ENCODE data around the gene PIAS1.

Gene PIAS1

DNA sequence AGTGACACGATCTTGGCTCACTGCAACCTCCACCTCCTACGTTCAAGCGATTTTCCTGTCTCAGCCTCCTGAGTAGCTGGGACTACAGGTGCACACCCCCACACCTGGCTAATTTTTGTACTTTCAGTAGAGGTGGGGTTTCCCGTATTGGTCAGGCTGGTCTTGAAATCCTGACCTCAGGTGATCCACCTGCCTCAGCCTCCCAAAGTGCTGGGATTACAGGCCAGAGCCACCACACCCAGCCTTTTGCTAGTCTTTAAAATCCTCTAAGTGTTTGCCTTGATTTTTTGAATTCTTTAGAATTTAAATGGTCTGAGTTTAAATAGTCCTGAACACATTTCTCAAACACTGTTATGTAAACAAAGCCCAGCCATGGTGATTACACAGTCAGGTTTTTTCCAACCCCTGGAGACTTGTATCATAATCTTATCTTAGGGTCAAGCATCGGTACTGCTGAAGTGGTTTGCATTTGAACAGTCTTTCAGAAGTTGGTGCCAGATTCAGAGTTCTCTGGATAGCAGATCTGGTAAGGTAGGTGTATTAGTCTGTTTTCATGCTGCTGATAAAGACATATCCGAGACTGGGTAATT is 28.2 kb upstream of the PIAS1 start:
- FAIRE-seq (no peak), DNase-seq (ENCODE audit: insufficient read length, low spot score) (no peak)
- TF ChIP-seq POLR2A (IDR thresholded peaks at IDR 0.05; ENCODE audit: low read depth, low read length) = no peak

- DNase-seq (ENCODE audit: insufficient read length, low spot score) = no peak
- FAIRE-seq = no peak
- no peak for TF ChIP-seq POLR2A (IDR thresholded peaks at IDR 0.05; ENCODE audit: low read depth, low read length)
These were observed 26.7 kb upstream of the PIAS1 start for GRCh38 chr15:68027388-68027787.

- DNase-seq (ENCODE audit: insufficient read length, low spot score) = no peak
- no peak for TF ChIP-seq POLR2A (IDR thresholded peaks at IDR 0.05; ENCODE audit: low read depth, low read length)
- no peak for FAIRE-seq
These were observed 25.8 kb upstream of the PIAS1 start for GRCh38 chr15:68028137-68028887.

- DNase-seq (ENCODE audit: insufficient read length, low spot score) (no peak), FAIRE-seq (no peak)
- TF ChIP-seq POLR2A (IDR thresholded peaks at IDR 0.05; ENCODE audit: low read depth, low read length) = no peak
These were observed 25.3 kb upstream of the PIAS1 start for GRCh38 chr15:68028888-68029207.

GRCh38 chr15:68029959-68030358 is 24.2 kb upstream of the PIAS1 start:
- no peak for DNase-seq (ENCODE audit: insufficient read length, low spot score)
- no peak for FAIRE-seq
- TF ChIP-seq POLR2A (IDR thresholded peaks at IDR 0.05; ENCODE audit: low read depth, low read length) = no peak

- DNase-seq (ENCODE audit: insufficient read length, low spot score) (no peak), FAIRE-seq (no peak)
- no peak for TF ChIP-seq POLR2A (IDR thresholded peaks at IDR 0.05; ENCODE audit: low read depth, low read length)
These were observed 22.7 kb upstream of the PIAS1 start for GRCh38 chr15:68031404-68031803.

GRCh38 chr15:68032672-68033071 is 21.4 kb upstream of the PIAS1 start:
- FAIRE-seq = no peak
- TF ChIP-seq POLR2A (IDR thresholded peaks at IDR 0.05; ENCODE audit: low read depth, low read length) = no peak
- no peak for DNase-seq (ENCODE audit: insufficient read length, low spot score)

DNA sequence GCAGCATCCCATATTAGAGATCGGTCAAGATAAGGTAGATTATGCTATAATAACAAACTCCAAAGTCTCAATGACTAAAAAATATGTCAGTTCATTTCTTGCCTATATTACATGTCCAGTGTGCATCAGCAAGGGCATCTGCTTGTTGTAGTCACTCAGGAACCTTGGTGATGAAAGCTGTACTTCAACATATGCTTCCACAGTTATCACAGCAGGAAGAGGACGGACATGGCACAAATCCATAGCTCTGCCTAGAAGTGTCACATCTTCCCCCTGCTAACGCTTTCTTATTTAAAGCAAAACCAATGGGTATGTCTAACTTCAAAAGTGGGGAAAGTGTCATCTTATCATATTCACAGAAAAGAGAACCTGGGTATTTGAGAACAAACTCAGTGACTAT is 20.0 kb upstream of the PIAS1 start:
- FAIRE-seq (no peak), DNase-seq (ENCODE audit: insufficient read length, low spot score) (no peak)
- TF ChIP-seq POLR2A (IDR thresholded peaks at IDR 0.05; ENCODE audit: low read depth, low read length) = no peak

GRCh38 chr15:68034719-68035293 is 19.3 kb upstream of the PIAS1 start:
- FAIRE-seq (no peak), DNase-seq (ENCODE audit: insufficient read length, low spot score) (no peak)
- no peak for TF ChIP-seq POLR2A (IDR thresholded peaks at IDR 0.05; ENCODE audit: low read depth, low read length)

DNA sequence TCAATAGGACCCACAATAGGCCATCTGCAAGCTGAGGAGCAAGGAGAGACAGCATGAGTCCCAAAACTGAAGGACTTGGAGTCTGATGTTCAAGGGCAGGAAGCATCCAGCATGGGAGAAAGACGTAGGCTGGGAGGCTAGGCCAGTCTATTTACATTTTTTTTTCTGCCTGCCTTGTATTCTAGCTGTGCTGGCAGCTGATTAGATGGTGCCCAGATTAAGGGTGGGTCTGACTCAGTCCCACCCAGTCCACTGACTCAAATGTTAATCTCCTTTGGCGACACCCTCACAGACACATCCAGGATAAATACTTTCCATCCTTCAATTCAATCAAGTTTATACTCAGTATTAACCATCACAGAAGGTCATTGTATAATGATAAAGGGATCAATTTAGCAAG is 15.9 kb upstream of the PIAS1 start:
- no peak for FAIRE-seq
- no peak for TF ChIP-seq POLR2A (IDR thresholded peaks at IDR 0.05; ENCODE audit: low read depth, low read length)
- DNase-seq (ENCODE audit: insufficient read length, low spot score) = no peak

DNA sequence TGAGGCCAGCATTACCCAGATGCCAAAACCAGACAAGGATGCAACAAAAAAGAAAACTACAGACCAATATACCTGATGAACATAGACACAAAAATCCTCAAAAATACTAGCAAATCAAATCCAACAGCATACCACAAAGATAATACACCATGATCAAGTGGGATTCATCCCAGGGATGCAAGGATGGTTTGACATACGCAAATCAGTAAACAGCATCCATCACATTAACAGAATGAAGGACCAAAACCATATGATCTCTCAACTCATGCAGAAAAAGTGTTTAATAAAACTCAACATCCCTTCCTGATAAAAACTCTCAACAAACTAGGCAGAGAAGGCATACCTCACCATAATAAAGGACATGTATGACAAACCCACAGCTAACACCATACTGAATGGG is 14.0 kb upstream of the PIAS1 start:
- DNase-seq (ENCODE audit: insufficient read length, low spot score) (no peak), FAIRE-seq (no peak)
- no peak for TF ChIP-seq POLR2A (IDR thresholded peaks at IDR 0.05; ENCODE audit: low read depth, low read length)

DNA sequence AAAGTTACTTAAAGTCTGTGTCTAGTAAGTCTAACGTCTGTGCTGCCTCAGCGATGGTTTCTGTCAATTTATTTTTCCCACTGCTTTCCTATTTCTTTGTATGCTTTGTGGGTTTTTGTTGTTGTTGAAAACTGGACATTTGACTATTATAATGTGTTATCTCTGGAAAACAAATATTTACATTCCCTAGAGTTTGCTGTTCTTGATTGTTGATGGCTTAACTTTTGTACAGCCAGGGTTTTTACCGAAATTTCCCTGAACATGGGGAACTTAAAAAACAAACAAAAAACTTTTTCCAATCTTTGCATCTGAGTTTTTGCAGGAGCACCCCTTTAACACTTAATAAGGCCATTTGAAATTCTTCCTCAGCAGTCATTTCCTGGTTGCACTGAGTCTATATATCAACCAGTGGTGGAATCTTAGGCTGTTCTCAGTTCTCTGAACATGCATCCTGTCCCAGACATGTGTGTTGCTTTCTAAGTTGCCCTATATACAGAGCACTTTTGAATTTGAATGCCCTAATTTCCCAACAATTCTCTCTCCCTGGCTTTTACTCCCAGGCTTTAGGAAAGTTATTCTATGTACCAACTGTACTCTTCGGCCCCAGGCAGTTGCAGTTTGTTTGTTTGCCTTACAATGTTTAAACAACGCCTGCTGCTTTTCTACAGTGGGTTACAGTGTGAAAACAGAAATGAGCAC is 11.8 kb upstream of the PIAS1 start:
- FAIRE-seq = no peak
- TF ChIP-seq POLR2A (IDR thresholded peaks at IDR 0.05; ENCODE audit: low read depth, low read length) = no peak
- no peak for DNase-seq (ENCODE audit: insufficient read length, low spot score)

GRCh38 chr15:68042855-68043222 is 11.3 kb upstream of the PIAS1 start:
- TF ChIP-seq POLR2A (IDR thresholded peaks at IDR 0.05; ENCODE audit: low read depth, low read length) = no peak
- no peak for FAIRE-seq
- no peak for DNase-seq (ENCODE audit: insufficient read length, low spot score)

All from H54 (cell line).